ENCODE data around the gene ITPRID2.

GRCh38 chr2:181857483-181857882, 34.0 kb upstream of the ITPRID2 start:
- TF ChIP-seq ELF4 (IDR thresholded peaks at IDR 0.05), result no peak
- no peak for TF ChIP-seq BHLHE40 (IDR thresholded peaks at IDR 0.05; ENCODE audit: borderline replicate concordance)
- no peak for TF ChIP-seq CTBP1 (IDR thresholded peaks at IDR 0.05; ENCODE audit: borderline replicate concordance)
- no peak for TF ChIP-seq FOXM1 (IDR thresholded peaks at IDR 0.05; ENCODE audit: borderline replicate concordance)

All from HEK293T (cell line).